GM12878 (cell line): ENCODE data around the gene ATP10A. TPM values are rescaled to one million over a fixed set of nuclear protein-coding genes. Genes with fewer than 3 reads are reported as not detected.

Experiments used
- ATAC-seq: fragments of 200-7000 bp; cut with Tn5 transposase; 3 replicates; pipeline ENCODE4 v1.9.1; 2020; ENCODE audit warnings: mild to moderate bottlenecking, moderate library complexity
- BruUV-seq: library from RNA; stranded (reverse); fragments of 400-500 nt; replicated peaks from 2 replicates; lab custom pipeline; 2021; lab: Mats Ljungman, UMichigan
- CTCF ChIA-PET: fragments of 300-600 bp; sonication (Branson Sonifier 250); formaldehyde crosslinking; extraction: SDS; loops from one replicate; lab custom pipeline; 2021; ENCODE audit warnings: inconsistent platforms; lab: Yijun Ruan, JAX
- POLR2A ChIA-PET: fragments of 350-600 bp; formaldehyde crosslinking; extraction: SDS; loops from one replicate; lab custom pipeline; 2021; ENCODE audit warnings: inconsistent platforms; lab: Charles Lee
- RAD21 ChIA-PET: fragments of 300-600 bp; sonication (Branson Sonifier 250); formaldehyde crosslinking; loops from one replicate; lab custom pipeline; 2023; ENCODE audit warnings: antibody characterized with exemption; ENCODE audit not compliant: unreplicated experiment; lab: Charles Lee
- SMC1A ChIA-PET: fragments of 300-600 bp; sonication (Branson Sonifier 250); formaldehyde crosslinking; loops from one replicate; lab custom pipeline; 2023; ENCODE audit not compliant: unreplicated experiment, uncharacterized antibody; lab: Charles Lee
- DNase-seq: peaks from one replicate; pipeline ENCODE4 v3.0.0-alpha.2; 2011; ENCODE audit warnings: low read depth, low spot score
- FAIRE-seq: peaks from 3 replicates; lab custom pipeline; 2011; peaks lifted over from hg19 to GRCh38; lab: Jason Lieb, UNC
- H2AFZ ChIP-seq: 2 replicates; pipeline ENCODE4 v1.6.0; 2011; ENCODE audit warnings: low read depth, low read length, control low read depth; ENCODE audit not compliant: control insufficient read depth
- H3K27ac ChIP-seq: 2 replicates; pipeline ENCODE4 v1.5.1; 2011; ENCODE audit warnings: control low read depth; ENCODE audit not compliant: control insufficient read depth, insufficient read depth
- H3K27me3 ChIP-seq, 2 experiments: replicated peaks in 1 of 2; 2 replicates each; pipeline versions ENCODE4 v1.6.0 to v1.6.1; 2011; ENCODE audit warnings: low read length in 1 of 2; ENCODE audit not compliant: control insufficient read depth in 2 of 2, insufficient read depth in 2 of 2
- H3K36me3 ChIP-seq, 2 experiments: 2 replicates each; pipeline ENCODE4 v1.5.1; 2011; ENCODE audit warnings: low read length in 1 of 2; ENCODE audit not compliant: control insufficient read depth in 2 of 2, insufficient read depth in 2 of 2
- H3K4me1 ChIP-seq: 2 replicates; pipeline ENCODE4 v1.6.1; 2011; ENCODE audit warnings: mild to moderate bottlenecking, low read length, moderate library complexity, mixed read lengths; ENCODE audit not compliant: control insufficient read depth, insufficient read depth
- H3K4me2 ChIP-seq: 2 replicates; pipeline ENCODE4 v1.6.0; 2011; ENCODE audit warnings: control low read depth; ENCODE audit not compliant: control insufficient read depth, insufficient read depth
- H3K4me3 ChIP-seq: fragments of 200-600 bp; sonication (generic); 2 replicates; pipeline ENCODE4 v1.5.1; 2016
- H3K79me2 ChIP-seq: 2 replicates; pipeline ENCODE4 v1.6.0; 2011; ENCODE audit warnings: low read length; ENCODE audit not compliant: control insufficient read depth, insufficient read depth
- H3K9ac ChIP-seq: 2 replicates; pipeline ENCODE4 v1.8.0; 2011; ENCODE audit warnings: low read length, control low read depth, mixed read lengths; ENCODE audit not compliant: control insufficient read depth, insufficient read depth
- H3K9me3 ChIP-seq: replicated peaks from 3 replicates; pipeline ENCODE4 v1.5.1; 2011; ENCODE audit warnings: mild to moderate bottlenecking, low read length; ENCODE audit not compliant: control insufficient read depth, insufficient read depth
- H4K20me1 ChIP-seq: 2 replicates; pipeline ENCODE4 v1.6.0; 2011; ENCODE audit not compliant: control insufficient read depth, insufficient read depth
- CEBPB ChIP-seq, 2 experiments: fragments of 150-350 bp in 1 of 2; IDR thresholded peaks; 2 replicates each; pipeline ENCODE4 v1.6.1; 2012 to 2014; ENCODE audit warnings: low read depth in 2 of 2, low read length in 2 of 2, borderline replicate concordance in 1 of 2, inconsistent platforms in 1 of 2
- EP300 ChIP-seq, 2 experiments: fragments of 150-350 bp in 1 of 2; IDR thresholded peaks; 2 replicates each; pipeline ENCODE4 v1.6.1; 2011 to 2012; ENCODE audit warnings: low read depth in 2 of 2, low read length in 2 of 2, borderline replicate concordance in 1 of 2, improper control_type of control experiment in 1 of 2, inconsistent platforms in 1 of 2; ENCODE audit not compliant: control insufficient read depth in 1 of 2
- ETV6 ChIP-seq, 2 experiments: fragments of 450-650 bp in 1 of 2; IDR thresholded peaks in 1 of 2; conservative IDR thresholded peaks in 1 of 2; 2 replicates each; pipeline ENCODE4 v1.6.1; 2014; ENCODE audit warnings: antibody characterized with exemption in 1 of 2, borderline replicate concordance in 1 of 2, low read depth in 1 of 2, mild to moderate bottlenecking in 1 of 2, moderate library complexity in 1 of 2
- HDAC2 ChIP-seq: fragments of 200-600 bp; sonication (generic); IDR thresholded peaks from 2 replicates; pipeline ENCODE4 v1.6.1; 2017
- KAT2A ChIP-seq: conservative IDR thresholded peaks from 2 replicates; pipeline ENCODE4 v1.6.1; 2011; ENCODE audit warnings: low read depth, low read length; ENCODE audit not compliant: control insufficient read depth
- LARP7 ChIP-seq: fragments of 450-650 bp; IDR thresholded peaks from 2 replicates; pipeline ENCODE4 v1.6.1; 2017; ENCODE audit warnings: mild to moderate bottlenecking
- MXI1 ChIP-seq: fragments of 150-350 bp; IDR thresholded peaks from 2 replicates; pipeline ENCODE4 v1.6.1; 2011; ENCODE audit warnings: low read depth, mild to moderate bottlenecking, inconsistent platforms, low read length, improper control_type of control experiment
- NR2F1 ChIP-seq: fragments of 450-650 bp; conservative IDR thresholded peaks from 2 replicates; pipeline ENCODE4 v1.6.1; 2017; ENCODE audit warnings: mild to moderate bottlenecking
- NRF1 ChIP-seq: conservative IDR thresholded peaks from 2 replicates; pipeline ENCODE4 v1.6.1; 2011; ENCODE audit warnings: mild to moderate bottlenecking, low read depth, low read length, improper control_type of control experiment
- PAX5 ChIP-seq: IDR thresholded peaks from 2 replicates; pipeline ENCODE4 v1.6.1; 2011; ENCODE audit warnings: low read depth, low read length, borderline replicate concordance
- PML ChIP-seq: IDR thresholded peaks from 2 replicates; pipeline ENCODE4 v1.6.1; 2012; ENCODE audit warnings: low read length, inconsistent platforms
- POLR2A ChIP-seq: IDR thresholded peaks from 2 replicates; pipeline ENCODE4 v1.6.1; 2011; ENCODE audit warnings: low read depth, mild to moderate bottlenecking, low read length
- STAT3 ChIP-seq: IDR thresholded peaks from 2 replicates; pipeline ENCODE4 v1.6.1; 2011; ENCODE audit warnings: low read depth, low read length, improper control_type of control experiment
- SUPT20H ChIP-seq: IDR thresholded peaks from 2 replicates; pipeline ENCODE4 v1.6.1; 2011; ENCODE audit warnings: low read depth, mild to moderate bottlenecking, low read length, moderate library complexity, borderline replicate concordance; ENCODE audit not compliant: control insufficient read depth
- YBX1 ChIP-seq: fragments of 450-650 bp; IDR thresholded peaks from 2 replicates; pipeline ENCODE4 v1.6.1; 2016; ENCODE audit warnings: antibody characterized with exemption
- ZNF622 ChIP-seq: fragments of 450-650 bp; IDR thresholded peaks from 2 replicates; pipeline ENCODE4 v1.6.1; 2017; ENCODE audit warnings: mild to moderate bottlenecking, inconsistent platforms
- whole genome bisulfite sequencing: methylation state at CpG from one replicate; pipeline ENCODE4 v1.1.6; 2016; ENCODE audit warnings: low lambda C conversion rate; ENCODE audit not compliant: insufficient replicate concordance, insufficient coverage; ENCODE audit errors: missing lambda C conversion rate; 5-methylcytosine and 5-hydroxymethylcytosine counted together
- in situ Hi-C: fragments of 300-500 bp; cut with MboI; formaldehyde crosslinking; loops from 9 replicates; pipeline ENCODE4 v1.14.3; 2018; ENCODE audit warnings: mixed read lengths
- intact Hi-C: fragments of 100-400 bp; cut with micrococcal nuclease; formaldehyde crosslinking; loops from one replicate; pipeline ENCODE4 v1.14.2; 2022; ENCODE audit not compliant: unreplicated experiment
- polyA plus RNA-seq, 11 experiments: library from polyadenylated mRNA; depleted of rRNA in 4 of 11; unstranded in 6 of 11; stranded (reverse) in 5 of 11; fragments of >200 nt; fragmentation: Nextera tagmentation in 4 of 11; fragmentation: Illumina TruSeq in 1 of 11; extraction: Ambion mirVana in 4 of 11; extraction: Trizol in 1 of 11; gene quantifications; 1 replicate in 1 of 11; 2 replicates in 10 of 11; pipeline versions ENCODE4 v1.2.1 to v1.2.3, GENCODE V29; 2011 to 2016; ENCODE audit warnings: inconsistent platforms in 2 of 11, missing spikeins in 2 of 11, low read depth in 1 of 11
- total RNA-seq, 4 experiments: library from RNA; depleted of rRNA in 3 of 4; stranded (reverse); fragments of >200 nt in 3 of 4; fragmentation: Illumina TruSeq in 1 of 4; extraction: Trizol in 1 of 4; gene quantifications; 2 replicates each; pipeline versions ENCODE4 v1.2.1 to v1.2.3, GENCODE V29; 2013 to 2021
- TF ChIP-seq, protein P1 (sequence below): fragments of 450-650 bp; IDR thresholded peaks from 2 replicates; pipeline ENCODE4 v1.6.1; 2017; ENCODE audit warnings: mild to moderate bottlenecking
- TF ChIP-seq, protein P2 (sequence below): fragments of 450-650 bp; IDR thresholded peaks from 2 replicates; pipeline ENCODE4 v1.6.1; 2017; ENCODE audit warnings: mild to moderate bottlenecking, low read depth, inconsistent platforms; ENCODE audit not compliant: poor library complexity, severe bottlenecking
- TF ChIP-seq, protein P3 (sequence below): IDR thresholded peaks from 2 replicates; pipeline ENCODE4 v1.6.1; 2012; ENCODE audit warnings: low read depth, low read length, improper control_type of control experiment

ATP10A gene
- total and polyA plus RNA-seq, 10 of the 15 experiments (the other 5 are each of a cell fraction or from before 2014, with no cell fraction given), result 0.04 to 1.5 (median 0.31) TPM; not detected in 2

DNA sequence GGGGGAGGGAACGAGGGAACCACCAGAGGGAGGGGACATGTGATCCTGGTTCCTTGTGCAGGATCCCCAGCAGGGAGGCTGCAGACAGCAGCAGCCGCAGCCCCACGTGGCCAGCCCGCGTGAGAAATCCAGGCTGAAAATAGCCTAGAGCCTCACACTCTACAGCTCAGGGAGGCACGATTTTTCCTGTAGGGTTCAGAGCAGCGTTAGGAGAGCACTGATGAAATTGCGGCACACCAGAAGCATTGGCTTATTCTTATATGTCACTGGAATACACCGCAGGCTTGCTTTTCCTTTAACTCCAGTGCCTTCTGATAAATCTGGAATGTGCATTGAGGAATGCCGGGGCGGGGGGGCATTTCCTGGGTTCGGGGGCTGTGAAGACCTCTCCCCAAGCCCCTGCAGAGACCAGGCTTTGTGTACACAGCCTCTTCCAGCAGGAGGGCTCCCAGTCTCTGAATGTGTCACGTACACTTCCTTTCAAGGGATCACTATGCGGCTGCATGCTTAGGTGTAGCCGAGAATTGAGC is 193.0 kb downstream of the ATP10A start:
- ChIA-PET RAD21 (no interaction called here), CTCF (no interaction called here), POLR2A (no interaction called here), SMC1A (no interaction called here)
- TF ChIP-seq NR2F1 (no peak), YBX1 (no peak), CEBPB (IDR thresholded peaks at IDR 0.05; ENCODE audit: borderline replicate concordance in 1 of 2, low read depth in 2 of 2, low read length in 2 of 2) (no peak), POLR2A (no peak), SUPT20H (no peak), LARP7 (no peak), ETV6 (conservative IDR thresholded peaks at IDR 0.05 in 1 of 2, IDR thresholded peaks at IDR 0.05 in 1 of 2; ENCODE audit: borderline replicate concordance in 1 of 2, low read depth in 1 of 2) (no peak), MXI1 (no peak), PAX5 (no peak), STAT3 (no peak), EP300 (IDR thresholded peaks at IDR 0.05; ENCODE audit: borderline replicate concordance in 1 of 2, control insufficient read depth in 1 of 2, low read depth in 2 of 2, low read length in 2 of 2) (no peak), PML (no peak), ZNF622 (no peak), NRF1 (no peak), HDAC2 (no peak), KAT2A (no peak)
- TF ChIP-seq, protein P1, sequence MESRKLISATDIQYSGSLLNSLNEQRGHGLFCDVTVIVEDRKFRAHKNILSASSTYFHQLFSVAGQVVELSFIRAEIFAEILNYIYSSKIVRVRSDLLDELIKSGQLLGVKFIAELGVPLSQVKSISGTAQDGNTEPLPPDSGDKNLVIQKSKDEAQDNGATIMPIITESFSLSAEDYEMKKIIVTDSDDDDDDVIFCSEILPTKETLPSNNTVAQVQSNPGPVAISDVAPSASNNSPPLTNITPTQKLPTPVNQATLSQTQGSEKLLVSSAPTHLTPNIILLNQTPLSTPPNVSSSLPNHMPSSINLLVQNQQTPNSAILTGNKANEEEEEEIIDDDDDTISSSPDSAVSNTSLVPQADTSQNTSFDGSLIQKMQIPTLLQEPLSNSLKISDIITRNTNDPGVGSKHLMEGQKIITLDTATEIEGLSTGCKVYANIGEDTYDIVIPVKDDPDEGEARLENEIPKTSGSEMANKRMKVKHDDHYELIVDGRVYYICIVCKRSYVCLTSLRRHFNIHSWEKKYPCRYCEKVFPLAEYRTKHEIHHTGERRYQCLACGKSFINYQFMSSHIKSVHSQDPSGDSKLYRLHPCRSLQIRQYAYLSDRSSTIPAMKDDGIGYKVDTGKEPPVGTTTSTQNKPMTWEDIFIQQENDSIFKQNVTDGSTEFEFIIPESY, result no peak
- TF ChIP-seq, protein P2, sequence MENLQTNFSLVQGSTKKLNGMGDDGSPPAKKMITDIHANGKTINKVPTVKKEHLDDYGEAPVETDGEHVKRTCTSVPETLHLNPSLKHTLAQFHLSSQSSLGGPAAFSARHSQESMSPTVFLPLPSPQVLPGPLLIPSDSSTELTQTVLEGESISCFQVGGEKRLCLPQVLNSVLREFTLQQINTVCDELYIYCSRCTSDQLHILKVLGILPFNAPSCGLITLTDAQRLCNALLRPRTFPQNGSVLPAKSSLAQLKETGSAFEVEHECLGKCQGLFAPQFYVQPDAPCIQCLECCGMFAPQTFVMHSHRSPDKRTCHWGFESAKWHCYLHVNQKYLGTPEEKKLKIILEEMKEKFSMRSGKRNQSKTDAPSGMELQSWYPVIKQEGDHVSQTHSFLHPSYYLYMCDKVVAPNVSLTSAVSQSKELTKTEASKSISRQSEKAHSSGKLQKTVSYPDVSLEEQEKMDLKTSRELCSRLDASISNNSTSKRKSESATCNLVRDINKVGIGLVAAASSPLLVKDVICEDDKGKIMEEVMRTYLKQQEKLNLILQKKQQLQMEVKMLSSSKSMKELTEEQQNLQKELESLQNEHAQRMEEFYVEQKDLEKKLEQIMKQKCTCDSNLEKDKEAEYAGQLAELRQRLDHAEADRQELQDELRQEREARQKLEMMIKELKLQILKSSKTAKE, result no peak
- TF ChIP-seq, protein P3, sequence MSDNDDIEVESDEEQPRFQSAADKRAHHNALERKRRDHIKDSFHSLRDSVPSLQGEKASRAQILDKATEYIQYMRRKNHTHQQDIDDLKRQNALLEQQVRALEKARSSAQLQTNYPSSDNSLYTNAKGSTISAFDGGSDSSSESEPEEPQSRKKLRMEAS, result no peak
- no peak for FAIRE-seq
- H3K27me3 ChIP-seq, result no peaks in the 10 kb centered on the region
- H3K36me3 ChIP-seq, result no peaks in the 10 kb centered on the region
- H2AFZ ChIP-seq, result no peak overlapping the region
- in situ Hi-C loops, result loop anchor here (10.0 kb wide), 1 partner anchor 65 kb away; no protein-coding TSS in a partner anchor
- H3K9me3 ChIP-seq, result no peaks in the 10 kb centered on the region; the same call in 2 of the 3 replicates
- no peaks in the 10 kb centered on the region for H4K20me1 ChIP-seq
- H3K4me3 ChIP-seq, result no peak overlapping the region
- no peak overlapping the region for H3K9ac ChIP-seq
- no peak for ATAC-seq
- BruUV-seq, result no TSS peak
- no peak overlapping the region for H3K27ac ChIP-seq
- no peaks in the 10 kb centered on the region for H3K4me1 ChIP-seq
- DNase-seq, result no peak
- no peak overlapping the region for H3K4me2 ChIP-seq
- H3K79me2 ChIP-seq, result no peaks in the 10 kb centered on the region
- WGBS, result 2% methylated on average over 15 of the region's 15 CpGs
- intact Hi-C loops, result no loop called here
